Thyroid gland (tissue), 4 donors: ENCODE measurements around the gene DCAF7.

Source experiments
- POLR2A ChIP-seq, 2 donors: fragments of 450-650 bp; IDR thresholded peaks; one replicate each; pipeline ENCODE4 v1.6.1; 2017; ENCODE audit warnings: antibody characterized with exemption in 2 of 2, mild to moderate bottlenecking in 2 of 2, moderate library complexity in 1 of 2
- TF ChIP-seq, protein P1 (sequence below), 6 experiments: fragments of 200-600 bp in 3 of 6; fragments of 450-650 bp in 3 of 6; sonication (generic) in 3 of 6; IDR thresholded peaks; one replicate each; pipeline ENCODE4 v1.5.1; 2016 to 2019; ENCODE audit warnings: antibody characterized with exemption in 6 of 6, mild to moderate bottlenecking in 2 of 6, inconsistent platforms in 1 of 6, moderate library complexity in 1 of 6

DNA sequence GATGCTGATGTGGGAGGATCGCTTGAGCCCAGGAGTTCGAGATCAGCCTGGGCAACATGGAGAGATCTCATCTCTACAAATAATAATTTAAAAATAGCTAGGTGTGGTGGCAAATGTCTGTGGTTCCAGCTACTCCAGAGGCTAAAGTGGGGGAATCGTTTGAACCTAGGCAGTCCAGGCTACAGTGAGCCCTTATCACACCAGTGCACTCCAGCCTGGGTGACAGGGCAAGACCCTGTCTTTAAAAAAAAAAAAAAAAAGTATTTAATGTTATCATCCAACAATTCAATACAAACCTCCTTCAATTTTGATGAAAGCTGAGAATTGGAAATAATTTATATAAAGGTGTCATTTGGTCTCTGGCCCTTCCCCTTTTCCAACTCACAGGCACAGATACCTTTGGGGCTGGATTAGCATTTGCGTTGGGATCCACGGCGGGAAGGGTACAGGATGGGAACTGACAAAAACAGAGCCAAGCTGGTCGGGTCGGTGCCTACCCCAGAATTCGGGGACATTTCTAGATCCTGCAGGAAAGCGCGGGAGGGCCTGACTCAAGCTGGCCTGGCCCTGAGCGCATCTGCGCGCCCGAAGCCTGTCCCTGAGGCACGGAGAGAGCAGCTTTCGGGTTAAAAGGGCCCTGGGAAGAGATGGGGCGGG lies 860 bp upstream of the DCAF7 start:
- TF ChIP-seq, protein P1, sequence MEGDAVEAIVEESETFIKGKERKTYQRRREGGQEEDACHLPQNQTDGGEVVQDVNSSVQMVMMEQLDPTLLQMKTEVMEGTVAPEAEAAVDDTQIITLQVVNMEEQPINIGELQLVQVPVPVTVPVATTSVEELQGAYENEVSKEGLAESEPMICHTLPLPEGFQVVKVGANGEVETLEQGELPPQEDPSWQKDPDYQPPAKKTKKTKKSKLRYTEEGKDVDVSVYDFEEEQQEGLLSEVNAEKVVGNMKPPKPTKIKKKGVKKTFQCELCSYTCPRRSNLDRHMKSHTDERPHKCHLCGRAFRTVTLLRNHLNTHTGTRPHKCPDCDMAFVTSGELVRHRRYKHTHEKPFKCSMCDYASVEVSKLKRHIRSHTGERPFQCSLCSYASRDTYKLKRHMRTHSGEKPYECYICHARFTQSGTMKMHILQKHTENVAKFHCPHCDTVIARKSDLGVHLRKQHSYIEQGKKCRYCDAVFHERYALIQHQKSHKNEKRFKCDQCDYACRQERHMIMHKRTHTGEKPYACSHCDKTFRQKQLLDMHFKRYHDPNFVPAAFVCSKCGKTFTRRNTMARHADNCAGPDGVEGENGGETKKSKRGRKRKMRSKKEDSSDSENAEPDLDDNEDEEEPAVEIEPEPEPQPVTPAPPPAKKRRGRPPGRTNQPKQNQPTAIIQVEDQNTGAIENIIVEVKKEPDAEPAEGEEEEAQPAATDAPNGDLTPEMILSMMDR (IDR thresholded peaks at IDR 0.05): no peak
- no peak for TF ChIP-seq POLR2A (IDR thresholded peaks at IDR 0.05)
